HEK293 (cell line): ENCODE measurements around the gene GAPVD1.

Source experiments
- EGR2 ChIP-seq: fragments of 450-650 bp; formaldehyde crosslinking; IDR thresholded peaks from 2 replicates; pipeline ENCODE4 v1.5.1; 2016; ENCODE audit warnings: low read depth, missing biosample characterization, missing genetic modification characterization
- HOXA7 ChIP-seq: sonication (generic); formaldehyde crosslinking; IDR thresholded peaks from 2 replicates; pipeline ENCODE4 v1.8.1; 2022; ENCODE audit warnings: missing genetic modification reagents, borderline replicate concordance
- KLF1 ChIP-seq: fragments of 450-650 bp; formaldehyde crosslinking; IDR thresholded peaks from 2 replicates; pipeline ENCODE4 v1.5.1; 2016; ENCODE audit warnings: missing biosample characterization, missing genetic modification characterization
- KLF7 ChIP-seq: fragments of 450-650 bp; formaldehyde crosslinking; IDR thresholded peaks from 2 replicates; pipeline ENCODE4 v1.5.1; 2016; ENCODE audit warnings: missing biosample characterization, missing genetic modification characterization, borderline replicate concordance
- MZF1 ChIP-seq: fragments of 450-650 bp; formaldehyde crosslinking; IDR thresholded peaks from 2 replicates; pipeline ENCODE4 v1.5.1; 2017; ENCODE audit warnings: missing biosample characterization, missing genetic modification characterization, borderline replicate concordance
- PRDM2 ChIP-seq: fragments of 450-650 bp; formaldehyde crosslinking; IDR thresholded peaks from 2 replicates; pipeline ENCODE4 v1.5.1; 2016; ENCODE audit warnings: missing biosample characterization, missing genetic modification characterization, borderline replicate concordance
- SP7 ChIP-seq: fragments of 450-650 bp; formaldehyde crosslinking; IDR thresholded peaks from 2 replicates; pipeline ENCODE4 v1.5.1; 2016; ENCODE audit warnings: missing biosample characterization, missing genetic modification characterization
- TCF7L2 ChIP-seq: IDR thresholded peaks from 2 replicates; pipeline ENCODE4 v1.6.1; 2011; ENCODE audit warnings: low read depth, mild to moderate bottlenecking, inconsistent platforms, low read length, moderate library complexity, borderline replicate concordance
- ZBTB26 ChIP-seq: fragments of 450-650 bp; formaldehyde crosslinking; optimal IDR thresholded peaks from 2 replicates; pipeline ENCODE3; 2016; ENCODE audit warnings: missing biosample characterization, mild to moderate bottlenecking, missing genetic modification characterization
- ZFP37 ChIP-seq: fragments of 450-650 bp; formaldehyde crosslinking; IDR thresholded peaks from 2 replicates; pipeline ENCODE4 v1.5.1; 2016; ENCODE audit warnings: missing biosample characterization, missing genetic modification characterization
- ZFP41 ChIP-seq: fragments of 450-650 bp; formaldehyde crosslinking; IDR thresholded peaks from 2 replicates; pipeline ENCODE4 v1.5.1; 2016; ENCODE audit warnings: missing biosample characterization, missing genetic modification characterization, borderline replicate concordance
- ZNF112 ChIP-seq: fragments of 450-650 bp; formaldehyde crosslinking; IDR thresholded peaks from 2 replicates; pipeline ENCODE4 v1.5.0; 2017; ENCODE audit warnings: missing biosample characterization, missing genetic modification characterization
- ZNF16 ChIP-seq: fragments of 450-650 bp; formaldehyde crosslinking; IDR thresholded peaks from 2 replicates; pipeline ENCODE4 v1.5.1; 2016; ENCODE audit warnings: low read depth, missing biosample characterization, missing genetic modification characterization
- ZNF175 ChIP-seq: fragments of 450-650 bp; formaldehyde crosslinking; IDR thresholded peaks from 2 replicates; pipeline ENCODE4 v1.5.1; 2016; ENCODE audit warnings: missing biosample characterization, missing genetic modification characterization
- ZNF18 ChIP-seq: fragments of 450-650 bp; formaldehyde crosslinking; IDR thresholded peaks from 2 replicates; pipeline ENCODE4 v1.5.1; 2016; ENCODE audit warnings: missing biosample characterization, missing genetic modification characterization
- ZNF223 ChIP-seq: fragments of 450-650 bp; formaldehyde crosslinking; IDR thresholded peaks from 2 replicates; pipeline ENCODE4 v1.5.1; 2016; ENCODE audit warnings: missing biosample characterization, missing genetic modification characterization
- ZNF398 ChIP-seq: fragments of 450-650 bp; formaldehyde crosslinking; IDR thresholded peaks from 2 replicates; pipeline ENCODE4 v1.5.1; 2017; ENCODE audit warnings: missing biosample characterization, missing genetic modification characterization
- ZNF423 ChIP-seq: fragments of 450-650 bp; formaldehyde crosslinking; IDR thresholded peaks from 2 replicates; pipeline ENCODE4 v1.5.1; 2016; ENCODE audit warnings: missing biosample characterization, missing genetic modification characterization
- ZNF473 ChIP-seq: fragments of 450-650 bp; formaldehyde crosslinking; IDR thresholded peaks from 2 replicates; pipeline ENCODE4 v1.5.1; 2017; ENCODE audit warnings: missing biosample characterization, missing genetic modification characterization
- ZNF513 ChIP-seq: fragments of 450-650 bp; IDR thresholded peaks from 2 replicates; pipeline ENCODE4 v1.5.1; 2018; ENCODE audit warnings: missing biosample characterization, missing genetic modification characterization
- ZNF549 ChIP-seq: fragments of 450-650 bp; IDR thresholded peaks from 2 replicates; pipeline ENCODE4 v1.5.1; 2018; ENCODE audit warnings: missing biosample characterization, missing genetic modification characterization, mild to moderate bottlenecking, inconsistent platforms, moderate library complexity
- ZNF580 ChIP-seq: fragments of 450-650 bp; formaldehyde crosslinking; IDR thresholded peaks from 2 replicates; pipeline ENCODE4 v1.5.1; 2016; ENCODE audit warnings: missing biosample characterization, missing genetic modification characterization
- ZNF664 ChIP-seq: fragments of 450-650 bp; formaldehyde crosslinking; IDR thresholded peaks from 2 replicates; pipeline ENCODE4 v1.5.1; 2016; ENCODE audit warnings: missing biosample characterization, missing genetic modification characterization
- ZNF670 ChIP-seq: fragments of 450-650 bp; formaldehyde crosslinking; IDR thresholded peaks from 2 replicates; pipeline ENCODE4 v1.5.1; 2016; ENCODE audit warnings: missing biosample characterization, missing genetic modification characterization, low read depth
- ZNF785 ChIP-seq: fragments of 450-650 bp; formaldehyde crosslinking; IDR thresholded peaks from 2 replicates; pipeline ENCODE4 v1.5.1; 2016; ENCODE audit warnings: missing biosample characterization, missing genetic modification characterization
- ZNF830 ChIP-seq: fragments of 450-650 bp; IDR thresholded peaks from 2 replicates; pipeline ENCODE4 v1.5.0; 2018; ENCODE audit warnings: missing biosample characterization, missing genetic modification characterization, low read depth, mild to moderate bottlenecking, moderate library complexity
- ZNF837 ChIP-seq: fragments of 450-650 bp; formaldehyde crosslinking; IDR thresholded peaks from 2 replicates; pipeline ENCODE4 v1.5.1; 2016; ENCODE audit warnings: missing biosample characterization, missing genetic modification characterization
- ZXDB ChIP-seq: fragments of 450-650 bp; formaldehyde crosslinking; IDR thresholded peaks from 2 replicates; pipeline ENCODE4 v1.5.1; 2016; ENCODE audit warnings: missing biosample characterization, missing genetic modification characterization

Gene GAPVD1

GRCh38 chr9:125261501-125262293, at the start of gene GAPVD1 (continued):
- no peak for TF ChIP-seq PRDM2
- peak; percentile 27; the same call in 1 of the 2 replicates for TF ChIP-seq ZNF398 (tag by site-specific recombination)
- no peak; the same call in 1 of the 2 replicates for TF ChIP-seq ZNF18 (tag by site-specific recombination)
- TF ChIP-seq SP7 (tag by site-specific recombination) = no peak
- TF ChIP-seq ZNF664 (tag by site-specific recombination) = no peak
- 0 out of 2 replicates have a peak, but pooled peaks have one; percentile 43 for TF ChIP-seq ZXDB (tag by site-specific recombination)
- no peak for TF ChIP-seq KLF1 (tag by site-specific recombination)
- 0 out of 2 replicates have a peak, but pooled peaks have one; percentile 46 for TF ChIP-seq ZFP37
- TF ChIP-seq ZBTB26 = peak; percentile 28
- TF ChIP-seq ZNF670 (tag by site-specific recombination) = no peak
- no peak for TF ChIP-seq TCF7L2
- no peak for TF ChIP-seq KLF7
- no peak for TF ChIP-seq ZNF473 (tag by site-specific recombination)
- TF ChIP-seq ZNF580 (tag by site-specific recombination) = no peak
- TF ChIP-seq ZNF785 = no peak
- no peak for TF ChIP-seq ZNF837 (tag by site-specific recombination)
- TF ChIP-seq ZNF830 (tag by site-specific recombination) = no peak
- no peak for TF ChIP-seq ZNF16 (tag by site-specific recombination)
- TF ChIP-seq ZNF175 (tag by site-specific recombination) = no peak
- no peak for TF ChIP-seq MZF1 (tag by site-specific recombination)
- no peak for TF ChIP-seq HOXA7 (CRISPR knock-in tag)
- TF ChIP-seq ZNF549 (tag by site-specific recombination) = no peak
- TF ChIP-seq EGR2 (tag by site-specific recombination) = peak; percentile 39; the same call in 1 of the 2 replicates
- no peak for TF ChIP-seq ZNF423 (tag by site-specific recombination)
- TF ChIP-seq ZNF513 (tag by site-specific recombination) = no peak
- no peak for TF ChIP-seq ZNF112 (tag by site-specific recombination)
- no peak for TF ChIP-seq ZFP41
- no peak for TF ChIP-seq ZNF223 (tag by site-specific recombination)
